Hepatocyte (in vitro differentiated cells): ENCODE data around the gene REEP6. TPM values are rescaled to one million over a fixed set of nuclear protein-coding genes. Genes with fewer than 3 reads are reported as not detected.

Experiments
- DNase-seq: peaks from one replicate; pipeline ENCODE4 v3.0.0-alpha.2; 2016; ENCODE audit warnings: low spot score
- H2AFZ ChIP-seq: fragments of 200-600 bp; sonication (generic); 2 replicates; pipeline ENCODE4 v1.6.0; 2016; ENCODE audit warnings: antibody characterized with exemption, mild to moderate bottlenecking
- H3K27ac ChIP-seq: fragments of 200-600 bp; sonication (generic); 2 replicates; pipeline ENCODE4 v1.5.1; 2016; ENCODE audit warnings: mild to moderate bottlenecking
- H3K27me3 ChIP-seq: fragments of 200-600 bp; sonication (generic); 2 replicates; pipeline ENCODE4 v1.6.1; 2016
- H3K36me3 ChIP-seq: fragments of 200-600 bp; sonication (generic); replicated peaks from 2 replicates; pipeline ENCODE4 v1.5.1; 2016; ENCODE audit warnings: low read depth; ENCODE audit not compliant: insufficient read depth
- H3K4me1 ChIP-seq: fragments of 200-600 bp; sonication (generic); 2 replicates; pipeline ENCODE4 v1.5.1; 2016; ENCODE audit warnings: mild to moderate bottlenecking, moderate library complexity; ENCODE audit not compliant: insufficient read depth
- H3K4me2 ChIP-seq: fragments of 200-600 bp; sonication (generic); 2 replicates; pipeline ENCODE4 v1.6.0; 2016
- H3K4me3 ChIP-seq: fragments of 200-600 bp; sonication (generic); 2 replicates; pipeline ENCODE4 v1.5.1; 2016; ENCODE audit warnings: mild to moderate bottlenecking
- H3K79me2 ChIP-seq: fragments of 200-600 bp; sonication (generic); 2 replicates; pipeline ENCODE4 v1.6.0; 2017; ENCODE audit warnings: mild to moderate bottlenecking
- H3K9me2 ChIP-seq: fragments of 200-600 bp; sonication (generic); replicated peaks from 2 replicates; pipeline ENCODE4 v1.6.0; 2017; ENCODE audit warnings: mild to moderate bottlenecking; ENCODE audit not compliant: insufficient read depth
- H3K9me3 ChIP-seq: fragments of 200-600 bp; sonication (generic); 2 replicates; pipeline ENCODE4 v1.5.1; 2016; ENCODE audit warnings: low read depth, mild to moderate bottlenecking
- H4K20me1 ChIP-seq: fragments of 200-600 bp; sonication (generic); 2 replicates; pipeline ENCODE4 v1.6.0; 2016; ENCODE audit warnings: mild to moderate bottlenecking; ENCODE audit not compliant: insufficient read depth, poor library complexity, severe bottlenecking
- CTCF ChIP-seq: fragments of 200-600 bp; sonication (generic); IDR thresholded peaks from 2 replicates; pipeline ENCODE4 v1.5.1; 2016; ENCODE audit warnings: antibody characterized with exemption, mild to moderate bottlenecking; ENCODE audit not compliant: poor library complexity
- EZH2 ChIP-seq: fragments of 200-600 bp; sonication (generic); IDR thresholded peaks from 2 replicates; pipeline ENCODE4 v1.6.1; 2016; ENCODE audit warnings: antibody characterized with exemption, mild to moderate bottlenecking, borderline replicate concordance
- EZH2phosphoT487 ChIP-seq: fragments of 200-600 bp; sonication (generic); IDR thresholded peaks from one replicate; pipeline ENCODE4 v1.6.1; 2018; ENCODE audit warnings: antibody characterized with exemption, mild to moderate bottlenecking, low read depth, moderate library complexity; ENCODE audit not compliant: unreplicated experiment, severe bottlenecking
- WGBS: methylation state at CpG from one replicate; pipeline ENCODE4 v1.1.6; 2016; ENCODE audit warnings: low lambda C conversion rate; ENCODE audit errors: missing lambda C conversion rate; 5-methylcytosine and 5-hydroxymethylcytosine counted together
- polyA plus RNA-seq: library from polyadenylated mRNA; unstranded; fragments of >200 nt; fragmentation: Nextera tagmentation; extraction: Ambion mirVana; gene quantifications from 2 replicates; pipeline ENCODE4 v1.2.1, GENCODE V29; 2016
- total RNA-seq: library from RNA; depleted of rRNA; stranded (reverse); fragments of >200 nt; gene quantifications from 2 replicates; pipeline ENCODE4 v1.2.3, GENCODE V29; 2014

The REEP6 gene
- total and polyA plus RNA-seq, 2 experiments from 2014 or later: 88.9 to 218 TPM

- H3K79me2 ChIP-seq: peaks cover 10% of the 10 kb centered on the region
- H3K27ac ChIP-seq: peak overlapping the region; percentile 86
- no peak for TF ChIP-seq EZH2
- TF ChIP-seq CTCF: no peak
- no peak for TF ChIP-seq EZH2phosphoT487
- no peaks in the 10 kb centered on the region for H3K9me3 ChIP-seq
- H3K4me3 ChIP-seq: peak overlapping the region; percentile 62
- no peaks in the 10 kb centered on the region for H3K27me3 ChIP-seq
- 38% methylated on average over 33 of the region's 37 CpGs for WGBS
- DNase-seq: no peak
- peak overlapping the region; percentile 74 for H3K4me2 ChIP-seq
- H3K9me2 ChIP-seq: no peaks in the 10 kb centered on the region
- H2AFZ ChIP-seq: peak overlapping the region; percentile 44
- peaks cover 21% of the 10 kb centered on the region for H3K4me1 ChIP-seq
- no peaks in the 10 kb centered on the region for H4K20me1 ChIP-seq
- no peaks in the 10 kb centered on the region for H3K36me3 ChIP-seq
Observed at GRCh38 chr19:1489463-1490310, 1.3 kb upstream of the REEP6 start.

GRCh38 chr19:1490311-1491113 lies 469 bp upstream of the REEP6 start, which contains the start of gene PCSK4:
TSS of gene PCSK4 (minus strand) at chr19:1490350. CDS start at chr19:1490346, 4 bp downstream.
- H2AFZ ChIP-seq: peak within 1 kb of the TSS; percentile 44
- TF ChIP-seq CTCF: no peak
- TF ChIP-seq EZH2phosphoT487: no peak
- TF ChIP-seq EZH2: no peak
- H3K4me3 ChIP-seq: peak within 1 kb of the TSS; percentile 62
- H4K20me1 ChIP-seq: no peaks in the 10 kb centered on the region
- H3K9me2 ChIP-seq: no peaks in the 10 kb centered on the region
- peaks cover 21% of the 10 kb centered on the region for H3K4me1 ChIP-seq
- H3K27ac ChIP-seq: peak within 1 kb of the TSS; percentile 86
- H3K27me3 ChIP-seq: no peaks in the 10 kb centered on the region
- no peaks in the 10 kb centered on the region for H3K36me3 ChIP-seq
- no peaks in the 10 kb centered on the region for H3K9me3 ChIP-seq
- 2% methylated on average over 46 of the region's 74 CpGs for WGBS
- DNase-seq: peak; percentile 100
- peaks cover 14% of the 10 kb centered on the region for H3K79me2 ChIP-seq
- H3K4me2 ChIP-seq: peak within 1 kb of the TSS; percentile 78

GRCh38 chr19:1491849-1492170 lies 829 bp downstream of the REEP6 start:
- Histone ChIP-seq H3K79me2 (peaks cover 15% of the 10 kb centered on the region), H2AFZ (no peak overlapping the region), H3K9me3 (no peaks in the 10 kb centered on the region), H3K4me3 (peak overlapping the region; percentile 23), H3K4me1 (peaks cover 21% of the 10 kb centered on the region), H3K27me3 (no peaks in the 10 kb centered on the region), H3K27ac (peak overlapping the region; percentile 85), H3K9me2 (no peaks in the 10 kb centered on the region), H3K4me2 (peak overlapping the region; percentile 78), H4K20me1 (no peaks in the 10 kb centered on the region), H3K36me3 (no peaks in the 10 kb centered on the region)
- no peak for DNase-seq
- 66% methylated on average over 12 of the region's 12 CpGs for WGBS
- TF ChIP-seq EZH2phosphoT487 (no peak), EZH2 (no peak)
